Neural cell (in vitro differentiated cells): ENCODE results near the gene BHMT2. TPM values are rescaled to one million over a fixed set of nuclear protein-coding genes. Genes with fewer than 3 reads are reported as not detected.

Source experiments
- H2AFZ ChIP-seq: fragments of 200-600, 300-800 bp; sonication (generic), shearing (Covaris generic); 2 replicates; pipeline ENCODE4 v1.6.0; 2014; ENCODE audit warnings: low read depth, mild to moderate bottlenecking, antibody characterized with exemption, low read length, moderate library complexity
- H3F3A ChIP-seq: fragments of 200-600 bp; shearing (Covaris generic); 2 replicates; pipeline ENCODE4 v1.6.1; 2016; ENCODE audit warnings: mild to moderate bottlenecking, moderate library complexity, mixed read lengths, antibody characterized with exemption, low read length; ENCODE audit not compliant: insufficient read depth, poor library complexity, severe bottlenecking
- H3K27ac ChIP-seq: fragments of 200-600, 300-800 bp; sonication (generic), shearing (Covaris generic); 2 replicates; pipeline ENCODE4 v1.5.1; 2014; ENCODE audit warnings: mild to moderate bottlenecking, low read length, moderate library complexity
- H3K27me3 ChIP-seq: fragments of 300-800, 200-600 bp; sonication (generic), shearing (Covaris generic); 2 replicates; pipeline ENCODE4 v1.6.0; 2014; ENCODE audit warnings: mild to moderate bottlenecking, low read depth, low read length, moderate library complexity; ENCODE audit not compliant: insufficient read depth
- H3K36me3 ChIP-seq: fragments of 300-800, 200-600 bp; sonication (generic), shearing (Covaris generic); 2 replicates; pipeline ENCODE4 v1.5.1; 2014; ENCODE audit warnings: mild to moderate bottlenecking, antibody characterized with exemption, low read length, moderate library complexity; ENCODE audit not compliant: insufficient read depth
- H3K4me2 ChIP-seq: fragments of 300-800, 200-600 bp; sonication (generic), shearing (Covaris generic); 2 replicates; pipeline ENCODE4 v1.6.0; 2014; ENCODE audit warnings: mild to moderate bottlenecking, low read length
- H3K4me3 ChIP-seq: fragments of 300-800, 200-600 bp; sonication (generic), shearing (Covaris generic); 2 replicates; pipeline ENCODE4 v1.5.1; 2014; ENCODE audit warnings: mild to moderate bottlenecking, low read length, moderate library complexity
- H3K79me2 ChIP-seq: fragments of 200-600 bp; shearing (Covaris generic); replicated peaks from 2 replicates; pipeline ENCODE4 v1.6.0; 2014; ENCODE audit warnings: mild to moderate bottlenecking, low read length, moderate library complexity; ENCODE audit not compliant: insufficient read depth
- H3K9ac ChIP-seq: fragments of 300-800, 200-600 bp; sonication (generic), shearing (Covaris generic); 2 replicates; pipeline ENCODE4 v1.6.1; 2016; ENCODE audit warnings: mild to moderate bottlenecking, low read length, mixed read lengths
- H3K9me2 ChIP-seq: fragments of 200-600 bp; shearing (Covaris generic); 2 replicates; pipeline ENCODE4 v1.6.1; 2016; ENCODE audit warnings: mild to moderate bottlenecking, low read length, mixed read lengths; ENCODE audit not compliant: insufficient read depth
- H3K9me3 ChIP-seq: fragments of 200-600, 300-800 bp; sonication (generic), shearing (Covaris generic); 2 replicates; pipeline ENCODE4 v1.6.1; 2016; ENCODE audit warnings: mild to moderate bottlenecking, mixed run types, low read length, moderate library complexity, mixed read lengths
- H4K20me1 ChIP-seq: fragments of 200-600 bp; shearing (Covaris generic); 2 replicates; pipeline ENCODE4 v1.6.1; 2016; ENCODE audit warnings: mild to moderate bottlenecking, mixed run types; ENCODE audit not compliant: insufficient read depth
- EP300 ChIP-seq: fragments of 450-650 bp; conservative IDR thresholded peaks from 2 replicates; pipeline ENCODE4 v1.6.1; 2014; ENCODE audit warnings: antibody characterized with exemption, mild to moderate bottlenecking, moderate library complexity; ENCODE audit not compliant: poor library complexity, severe bottlenecking
- EZH2 ChIP-seq: fragments of 200-600, 300-800 bp; shearing (Covaris generic), sonication (generic); IDR thresholded peaks from 2 replicates; pipeline ENCODE4 v1.6.1; 2014; ENCODE audit warnings: antibody characterized with exemption, low read length, borderline replicate concordance, mild to moderate bottlenecking; ENCODE audit not compliant: insufficient read depth, poor library complexity, severe bottlenecking
- MXI1 ChIP-seq: fragments of 450-650 bp; conservative IDR thresholded peaks from 2 replicates; pipeline ENCODE4 v1.6.1; 2014; ENCODE audit warnings: antibody characterized with exemption, mild to moderate bottlenecking; ENCODE audit not compliant: poor library complexity, severe bottlenecking
- POLR2AphosphoS5 ChIP-seq: IDR thresholded peaks from 2 replicates; pipeline ENCODE4 v1.6.1; 2012
- RAD21 ChIP-seq: fragments of 450-650 bp; conservative IDR thresholded peaks from 2 replicates; pipeline ENCODE4 v1.6.1; 2014; ENCODE audit warnings: antibody characterized with exemption, mild to moderate bottlenecking, moderate library complexity
- SMC3 ChIP-seq: fragments of 450-650 bp; conservative IDR thresholded peaks from 2 replicates; pipeline ENCODE4 v1.6.1; 2014; ENCODE audit warnings: antibody characterized with exemption, mild to moderate bottlenecking, moderate library complexity; ENCODE audit not compliant: poor library complexity
- TAF1 ChIP-seq: IDR thresholded peaks from 2 replicates; pipeline ENCODE4 v1.6.1; 2012; ENCODE audit warnings: low read depth
- polyA plus RNA-seq: library from polyadenylated mRNA; depleted of rRNA; stranded (reverse); fragments of >200 nt; gene quantifications from 2 replicates; pipeline ENCODE4 v1.2.3, GENCODE V29; 2014
- TF ChIP-seq, protein P1 (sequence below): IDR thresholded peaks from 2 replicates; pipeline ENCODE4 v1.6.1; 2012; ENCODE audit warnings: borderline replicate concordance
- TF ChIP-seq, protein P2 (sequence below): fragments of 450-650 bp; IDR thresholded peaks from 2 replicates; pipeline ENCODE4 v1.5.1; 2014; ENCODE audit warnings: antibody characterized with exemption, mild to moderate bottlenecking, moderate library complexity; ENCODE audit not compliant: poor library complexity, severe bottlenecking

BHMT2 gene
- polyA plus RNA-seq, 1 donor from 2014 or later = not detected

DNA sequence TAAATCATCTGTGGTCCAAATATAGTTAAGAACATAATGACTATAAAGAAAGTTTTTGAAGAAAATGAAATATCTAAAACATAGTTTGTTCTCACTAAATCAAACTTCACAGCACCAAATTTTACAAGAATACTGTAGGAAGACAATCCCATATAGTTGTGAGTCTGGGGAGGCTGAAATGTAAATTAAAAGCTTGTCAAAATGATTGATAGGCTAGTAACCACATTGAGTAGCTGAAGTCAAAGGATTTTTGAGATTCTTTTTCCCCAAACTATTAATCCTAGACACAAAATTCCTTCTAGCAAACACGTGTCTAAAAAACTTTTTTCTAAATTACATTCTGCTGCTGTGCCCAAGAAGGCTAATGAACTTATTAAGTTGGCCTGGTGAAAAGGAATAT is 55.0 kb downstream of the BHMT2 start:
- Histone ChIP-seq H3K79me2 (no peaks in the 10 kb centered on the region), H2AFZ (no peak overlapping the region), H3K27me3 (no peaks in the 10 kb centered on the region), H4K20me1 (no peaks in the 10 kb centered on the region), H3K9ac (no peak overlapping the region), H3K4me2 (no peak overlapping the region), H3K27ac (no peak overlapping the region), H3K36me3 (no peaks in the 10 kb centered on the region), H3K9me2 (no peaks in the 10 kb centered on the region), H3K9me3 (no peaks in the 10 kb centered on the region), H3K4me3 (no peak overlapping the region), H3F3A (no peaks in the 10 kb centered on the region)
- TF ChIP-seq EZH2 (no peak), POLR2AphosphoS5 (no peak), EP300 (no peak), MXI1 (no peak), RAD21 (no peak), TAF1 (no peak), SMC3 (no peak)
- TF ChIP-seq, protein P1, sequence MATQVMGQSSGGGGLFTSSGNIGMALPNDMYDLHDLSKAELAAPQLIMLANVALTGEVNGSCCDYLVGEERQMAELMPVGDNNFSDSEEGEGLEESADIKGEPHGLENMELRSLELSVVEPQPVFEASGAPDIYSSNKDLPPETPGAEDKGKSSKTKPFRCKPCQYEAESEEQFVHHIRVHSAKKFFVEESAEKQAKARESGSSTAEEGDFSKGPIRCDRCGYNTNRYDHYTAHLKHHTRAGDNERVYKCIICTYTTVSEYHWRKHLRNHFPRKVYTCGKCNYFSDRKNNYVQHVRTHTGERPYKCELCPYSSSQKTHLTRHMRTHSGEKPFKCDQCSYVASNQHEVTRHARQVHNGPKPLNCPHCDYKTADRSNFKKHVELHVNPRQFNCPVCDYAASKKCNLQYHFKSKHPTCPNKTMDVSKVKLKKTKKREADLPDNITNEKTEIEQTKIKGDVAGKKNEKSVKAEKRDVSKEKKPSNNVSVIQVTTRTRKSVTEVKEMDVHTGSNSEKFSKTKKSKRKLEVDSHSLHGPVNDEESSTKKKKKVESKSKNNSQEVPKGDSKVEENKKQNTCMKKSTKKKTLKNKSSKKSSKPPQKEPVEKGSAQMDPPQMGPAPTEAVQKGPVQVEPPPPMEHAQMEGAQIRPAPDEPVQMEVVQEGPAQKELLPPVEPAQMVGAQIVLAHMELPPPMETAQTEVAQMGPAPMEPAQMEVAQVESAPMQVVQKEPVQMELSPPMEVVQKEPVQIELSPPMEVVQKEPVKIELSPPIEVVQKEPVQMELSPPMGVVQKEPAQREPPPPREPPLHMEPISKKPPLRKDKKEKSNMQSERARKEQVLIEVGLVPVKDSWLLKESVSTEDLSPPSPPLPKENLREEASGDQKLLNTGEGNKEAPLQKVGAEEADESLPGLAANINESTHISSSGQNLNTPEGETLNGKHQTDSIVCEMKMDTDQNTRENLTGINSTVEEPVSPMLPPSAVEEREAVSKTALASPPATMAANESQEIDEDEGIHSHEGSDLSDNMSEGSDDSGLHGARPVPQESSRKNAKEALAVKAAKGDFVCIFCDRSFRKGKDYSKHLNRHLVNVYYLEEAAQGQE = no peak
- TF ChIP-seq, protein P2, sequence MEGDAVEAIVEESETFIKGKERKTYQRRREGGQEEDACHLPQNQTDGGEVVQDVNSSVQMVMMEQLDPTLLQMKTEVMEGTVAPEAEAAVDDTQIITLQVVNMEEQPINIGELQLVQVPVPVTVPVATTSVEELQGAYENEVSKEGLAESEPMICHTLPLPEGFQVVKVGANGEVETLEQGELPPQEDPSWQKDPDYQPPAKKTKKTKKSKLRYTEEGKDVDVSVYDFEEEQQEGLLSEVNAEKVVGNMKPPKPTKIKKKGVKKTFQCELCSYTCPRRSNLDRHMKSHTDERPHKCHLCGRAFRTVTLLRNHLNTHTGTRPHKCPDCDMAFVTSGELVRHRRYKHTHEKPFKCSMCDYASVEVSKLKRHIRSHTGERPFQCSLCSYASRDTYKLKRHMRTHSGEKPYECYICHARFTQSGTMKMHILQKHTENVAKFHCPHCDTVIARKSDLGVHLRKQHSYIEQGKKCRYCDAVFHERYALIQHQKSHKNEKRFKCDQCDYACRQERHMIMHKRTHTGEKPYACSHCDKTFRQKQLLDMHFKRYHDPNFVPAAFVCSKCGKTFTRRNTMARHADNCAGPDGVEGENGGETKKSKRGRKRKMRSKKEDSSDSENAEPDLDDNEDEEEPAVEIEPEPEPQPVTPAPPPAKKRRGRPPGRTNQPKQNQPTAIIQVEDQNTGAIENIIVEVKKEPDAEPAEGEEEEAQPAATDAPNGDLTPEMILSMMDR = no peak

DNA sequence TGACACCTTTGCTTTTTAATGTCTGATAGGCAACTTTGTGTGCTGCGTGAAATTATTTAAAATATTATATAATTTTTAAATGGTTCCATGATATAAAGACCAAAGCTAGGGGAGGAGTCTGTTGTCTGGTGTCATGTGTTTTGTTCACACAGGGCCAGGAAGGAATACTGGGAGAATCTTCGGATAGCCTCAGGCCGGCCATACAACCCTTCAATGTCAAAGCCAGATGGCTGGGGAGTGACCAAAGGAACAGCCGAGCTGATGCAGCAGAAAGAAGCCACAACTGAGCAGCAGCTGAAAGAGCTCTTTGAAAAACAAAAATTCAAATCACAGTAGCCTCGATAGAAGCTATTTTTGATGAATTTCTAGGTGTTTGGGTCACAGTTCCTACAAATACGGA is 61.2 kb downstream of the BHMT2 start:
- Histone ChIP-seq H3K27ac (no peak overlapping the region), H3K27me3 (no peaks in the 10 kb centered on the region), H3K4me2 (no peak overlapping the region), H3K4me3 (no peak overlapping the region), H2AFZ (no peak overlapping the region), H3K9me2 (no peaks in the 10 kb centered on the region), H3K36me3 (no peaks in the 10 kb centered on the region), H3F3A (no peaks in the 10 kb centered on the region), H4K20me1 (no peaks in the 10 kb centered on the region), H3K9ac (no peak overlapping the region), H3K79me2 (no peaks in the 10 kb centered on the region), H3K9me3 (no peaks in the 10 kb centered on the region)
- TF ChIP-seq RAD21 (no peak), EP300 (no peak), SMC3 (no peak), MXI1 (no peak), TAF1 (no peak), POLR2AphosphoS5 (no peak), EZH2 (no peak)
- TF ChIP-seq, protein P1 = no peak
- TF ChIP-seq, protein P2 = no peak
